Uterus (tissue), 4 donors: ENCODE results near the gene SUCNR1. TPM values are rescaled to one million over a fixed set of nuclear protein-coding genes. Genes with fewer than 3 reads are reported as not detected.

Experiments used
- DNase-seq, 2 donors: peaks; one replicate each; pipeline ENCODE4 v3.0.0-alpha.2; 2019 to 2020
- H3K27ac ChIP-seq, 2 donors: fragments of 200-600 bp; sonication (generic); 1 replicate in 1 of 2; 2 replicates in 1 of 2; pipeline ENCODE4 v1.5.1; 2016 to 2018
- H3K27me3 ChIP-seq, 2 donors: fragments of 200-600 bp; sonication (generic); one replicate each; pipeline ENCODE4 v1.5.1; 2018 to 2019; ENCODE audit warnings: control low read depth in 1 of 2
- H3K36me3 ChIP-seq, 2 donors: fragments of 200-600 bp; sonication (generic); one replicate each; pipeline ENCODE4 v1.5.1; 2019; ENCODE audit warnings: control low read depth in 1 of 2
- H3K4me1 ChIP-seq, 2 donors: fragments of 200-600 bp; sonication (generic); one replicate each; pipeline ENCODE4 v1.5.1; 2018 to 2019; ENCODE audit warnings: control low read depth in 1 of 2
- H3K4me3 ChIP-seq, 2 donors: fragments of 200-600 bp; sonication (generic); 1 replicate in 1 of 2; 2 replicates in 1 of 2; pipeline ENCODE4 v1.5.1; 2018 to 2019; ENCODE audit warnings: mild to moderate bottlenecking in 1 of 2
- H3K9me3 ChIP-seq, 2 donors: fragments of 200-600 bp; sonication (generic); one replicate each; pipeline ENCODE4 v1.5.1; 2019; ENCODE audit warnings: control low read depth in 1 of 2
- CTCF ChIP-seq, 4 experiments: fragments of 200-600 bp in 2 of 4; fragments of 450-650 bp in 2 of 4; sonication (generic) in 2 of 4; IDR thresholded peaks; one replicate each; pipeline ENCODE4 v1.5.1; 2016 to 2019; ENCODE audit warnings: antibody characterized with exemption in 4 of 4, mild to moderate bottlenecking in 2 of 4, moderate library complexity in 1 of 4
- POLR2A ChIP-seq, 2 donors: fragments of 450-650 bp; IDR thresholded peaks; one replicate each; pipeline ENCODE4 v1.6.1; 2016; ENCODE audit warnings: antibody characterized with exemption in 2 of 2, mild to moderate bottlenecking in 1 of 2, moderate library complexity in 1 of 2
- intact Hi-C: fragments of 100-400 bp; cut with DNase I; formaldehyde crosslinking; loops from one replicate; pipeline ENCODE4 v1.15.1; 2023; ENCODE audit warnings: low total_unique reads
- total RNA-seq, 4 donors: library from RNA; depleted of rRNA in 3 of 4; stranded (reverse); fragments of >200 nt in 3 of 4; gene quantifications; one replicate each; pipeline versions ENCODE4 v1.1.0 to v1.2.4, GENCODE V29; 2014 to 2023
- donor health status: DM: yes; HTN: yes; CAD: no.

SUCNR1 gene, protein sequence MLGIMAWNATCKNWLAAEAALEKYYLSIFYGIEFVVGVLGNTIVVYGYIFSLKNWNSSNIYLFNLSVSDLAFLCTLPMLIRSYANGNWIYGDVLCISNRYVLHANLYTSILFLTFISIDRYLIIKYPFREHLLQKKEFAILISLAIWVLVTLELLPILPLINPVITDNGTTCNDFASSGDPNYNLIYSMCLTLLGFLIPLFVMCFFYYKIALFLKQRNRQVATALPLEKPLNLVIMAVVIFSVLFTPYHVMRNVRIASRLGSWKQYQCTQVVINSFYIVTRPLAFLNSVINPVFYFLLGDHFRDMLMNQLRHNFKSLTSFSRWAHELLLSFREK
- total RNA-seq = under 1 TPM in 2 of 4 donors, not detected in 2; 0.21 to 0.59 TPM

DNA sequence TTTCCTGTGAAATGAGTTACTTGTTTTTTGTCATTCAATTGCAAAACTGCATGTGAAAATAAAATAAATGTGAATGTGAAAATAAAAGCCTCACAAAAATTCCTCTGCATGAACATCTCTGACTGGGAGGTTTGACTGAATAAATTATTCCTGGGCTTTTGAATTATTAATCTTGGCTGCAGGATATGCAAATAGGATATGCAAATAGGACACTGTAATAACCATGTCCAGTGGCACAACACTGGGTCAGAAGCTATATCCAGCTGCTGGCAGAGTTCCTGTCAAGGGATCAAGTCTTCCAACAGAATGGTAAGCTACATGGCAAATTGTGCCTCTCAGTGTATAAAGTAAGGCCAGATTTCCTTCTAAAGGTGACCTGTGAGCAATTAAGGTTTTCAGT, at the start of gene SUCNR1:
SUCNR1 (plus strand) TSS at position 246 of the 400 bp plus-strand sequence. CDS start 6,250 bp downstream, outside the sequence.
- intact Hi-C loops = no loop called here
- Histone ChIP-seq H3K27me3 (no peaks in the 10 kb centered on the region), H3K36me3 (no peaks in the 10 kb centered on the region), H3K27ac (no peak within 1 kb of the TSS), H3K9me3 (no peaks in the 10 kb centered on the region), H3K4me3 (no peak within 1 kb of the TSS), H3K4me1 (no peaks in the 10 kb centered on the region)
- TF ChIP-seq CTCF (IDR thresholded peaks at IDR 0.05) (no peak), POLR2A (IDR thresholded peaks at IDR 0.05) (no peak)
- DNase-seq = no peak

DNA sequence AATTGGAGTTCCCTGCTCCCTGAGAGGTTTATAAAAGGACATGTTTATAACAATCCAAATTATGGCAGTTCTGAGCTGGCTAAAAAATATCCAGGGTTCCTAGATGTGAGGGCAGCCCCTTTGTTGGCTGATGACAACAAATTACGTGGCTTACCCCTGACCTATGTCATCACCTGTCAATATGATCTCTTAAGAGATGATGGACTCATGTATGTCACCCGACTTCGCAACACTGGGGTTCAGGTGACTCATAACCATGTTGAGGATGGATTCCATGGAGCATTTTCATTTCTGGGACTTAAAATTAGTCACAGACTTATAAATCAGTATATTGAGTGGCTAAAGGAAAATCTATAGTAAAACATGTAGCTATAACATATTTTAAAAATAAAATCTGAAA, 45.6 kb upstream of the SUCNR1 start:
- Histone ChIP-seq H3K4me3 (no peak overlapping the region), H3K4me1 (no peaks in the 10 kb centered on the region), H3K27ac (no peak overlapping the region), H3K9me3 (no peaks in the 10 kb centered on the region), H3K36me3 (no peaks in the 10 kb centered on the region), H3K27me3 (no peaks in the 10 kb centered on the region)
- DNase-seq = no peak
- TF ChIP-seq POLR2A (IDR thresholded peaks at IDR 0.05) = no peak
- no peak for TF ChIP-seq CTCF (IDR thresholded peaks at IDR 0.05)
- intact Hi-C loops = no loop called here

DNA sequence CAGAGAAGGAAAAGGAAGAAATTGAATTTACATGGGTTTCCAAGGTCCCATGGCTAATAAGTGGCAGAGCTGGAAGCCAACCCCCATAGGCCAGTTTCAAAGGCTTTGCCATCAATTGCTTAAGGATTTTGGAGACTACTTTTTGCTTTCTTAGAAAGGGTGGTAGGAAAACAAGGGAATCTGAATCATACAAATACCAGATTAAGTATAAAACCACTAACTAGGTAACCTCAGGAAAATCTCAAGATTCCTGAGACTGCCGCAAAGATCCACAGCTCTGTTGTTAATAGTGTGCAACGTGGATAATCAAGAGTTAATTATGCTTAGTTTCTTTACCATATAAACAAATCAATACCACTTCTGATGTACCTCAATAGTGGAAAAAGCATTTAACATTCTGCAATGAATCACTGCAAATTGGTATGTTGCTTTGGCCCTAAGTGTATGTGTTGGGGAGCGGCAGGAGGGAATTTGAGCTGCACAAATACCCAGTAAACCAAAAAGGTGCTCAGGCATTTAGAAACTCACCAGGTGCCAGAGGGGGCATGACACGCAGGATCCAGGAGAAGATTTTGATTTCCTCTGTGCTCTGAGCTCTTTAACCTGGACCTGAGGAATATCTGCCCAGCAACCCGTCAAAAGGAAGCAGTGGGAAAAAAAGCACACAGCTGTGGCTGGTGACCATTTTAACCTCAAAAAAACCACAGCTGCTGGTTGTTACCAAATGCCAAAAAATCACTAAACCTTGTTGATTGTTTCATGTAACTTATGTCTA, 37.5 kb upstream of the SUCNR1 start:
- Histone ChIP-seq H3K9me3 (no peaks in the 10 kb centered on the region), H3K27ac (no peak overlapping the region), H3K4me3 (no peak overlapping the region), H3K36me3 (no peaks in the 10 kb centered on the region), H3K27me3 (no peaks in the 10 kb centered on the region), H3K4me1 (no peaks in the 10 kb centered on the region)
- intact Hi-C loops = no loop called here
- no peak for DNase-seq
- TF ChIP-seq POLR2A (IDR thresholded peaks at IDR 0.05) = no peak
- no peak for TF ChIP-seq CTCF (IDR thresholded peaks at IDR 0.05)

DNA sequence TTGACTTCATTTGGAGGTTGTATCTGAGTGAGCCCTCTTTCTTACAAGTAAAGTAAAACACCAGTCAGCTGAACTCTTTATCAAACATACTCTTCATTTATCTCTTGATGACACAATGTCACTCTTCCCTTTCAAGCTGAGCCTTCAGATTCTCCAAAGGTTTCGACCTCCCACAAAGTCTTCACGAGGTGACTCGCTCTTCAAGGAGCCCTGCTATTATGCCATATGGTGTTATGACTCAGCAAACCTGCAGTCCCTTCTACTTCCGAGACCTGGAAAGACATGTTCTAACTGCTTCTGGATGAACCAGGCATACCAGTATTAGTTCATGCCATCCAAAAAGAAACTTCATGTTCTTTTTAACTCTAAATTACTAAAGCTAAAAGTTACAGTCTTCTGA, 36.4 kb upstream of the SUCNR1 start:
- H3K9me3 ChIP-seq = no peaks in the 10 kb centered on the region
- H3K4me1 ChIP-seq = no peaks in the 10 kb centered on the region
- H3K27me3 ChIP-seq = no peaks in the 10 kb centered on the region
- TF ChIP-seq POLR2A (IDR thresholded peaks at IDR 0.05) (no peak), CTCF (IDR thresholded peaks at IDR 0.05) (no peak)
- no peak overlapping the region for H3K27ac ChIP-seq
- DNase-seq = no peak
- no peak overlapping the region for H3K4me3 ChIP-seq
- intact Hi-C loops = no loop called here
- no peaks in the 10 kb centered on the region for H3K36me3 ChIP-seq
